ENCODE data around the gene UBE3C.
"Not testable (repeated sequence)": the region's sequence is repeated elsewhere in the genome, so short reads cannot be mapped to it uniquely, and the experiment has no call there.

The UBE3C gene

GRCh38 chr7:157235357-157236333 is 96.9 kb downstream of the UBE3C start:
- DNase-seq (ENCODE audit: low read depth in 2 of 2): peak in 1 of 2 experiments; percentile 23

GRCh38 chr7:157238087-157238486 is 99.4 kb downstream of the UBE3C start:
- no peak for DNase-seq (ENCODE audit: low read depth in 2 of 2)

GRCh38 chr7:157239571-157240270 is 101.0 kb downstream of the UBE3C start:
- no peak for DNase-seq (ENCODE audit: low read depth in 2 of 2)

- DNase-seq (ENCODE audit: low read depth in 2 of 2): no peak
These were observed 102.9 kb downstream of the UBE3C start for GRCh38 chr7:157241631-157242030.

- DNase-seq (ENCODE audit: low read depth in 2 of 2): no peak
These were observed 106.0 kb downstream of the UBE3C start for GRCh38 chr7:157244516-157245294.

GRCh38 chr7:157246052-157246451 is 107.3 kb downstream of the UBE3C start:
- DNase-seq (ENCODE audit: low read depth in 2 of 2): no peak

GRCh38 chr7:157248659-157249058 is 109.9 kb downstream of the UBE3C start:
- DNase-seq (ENCODE audit: low read depth in 2 of 2): no peak

GRCh38 chr7:157250605-157251228 is 112.0 kb downstream of the UBE3C start:
- no peak for DNase-seq (ENCODE audit: low read depth in 2 of 2)

- not testable (repeated sequence) for DNase-seq (ENCODE audit: low read depth in 2 of 2)
These were observed 113.1 kb downstream of the UBE3C start for GRCh38 chr7:157251817-157252216.

GRCh38 chr7:157253850-157254249 is 115.1 kb downstream of the UBE3C start:
- no peak for DNase-seq (ENCODE audit: low read depth in 2 of 2)

- DNase-seq (ENCODE audit: low read depth in 2 of 2): not testable (repeated sequence)
These were observed 116.1 kb downstream of the UBE3C start for GRCh38 chr7:157254781-157255180.

GRCh38 chr7:157255201-157255606 is 116.5 kb downstream of the UBE3C start:
- DNase-seq (ENCODE audit: low read depth in 2 of 2): no peak

GRCh38 chr7:157263156-157263555 is 124.4 kb downstream of the UBE3C start:
- no peak for DNase-seq (ENCODE audit: low read depth in 2 of 2)

GRCh38 chr7:157265051-157265450 is 126.3 kb downstream of the UBE3C start:
- DNase-seq (ENCODE audit: low read depth in 2 of 2): no peak

GRCh38 chr7:157266272-157266671 is 127.5 kb downstream of the UBE3C start:
- DNase-seq (ENCODE audit: low read depth in 2 of 2): no peak

- DNase-seq (ENCODE audit: low read depth in 2 of 2): no peak
These were observed 128.8 kb downstream of the UBE3C start for GRCh38 chr7:157267516-157267915.

- no peak for DNase-seq (ENCODE audit: low read depth in 2 of 2)
These were observed 129.2 kb downstream of the UBE3C start for GRCh38 chr7:157267956-157268355.

- DNase-seq (ENCODE audit: low read depth in 2 of 2): no peak
These were observed 129.8 kb downstream of the UBE3C start for GRCh38 chr7:157268540-157268939.

GRCh38 chr7:157269341-157270059 is 130.8 kb downstream of the UBE3C start:
- DNase-seq (ENCODE audit: low read depth in 2 of 2): no peak

- DNase-seq (ENCODE audit: low read depth in 2 of 2): no peak
These were observed 131.3 kb downstream of the UBE3C start for GRCh38 chr7:157270060-157270444.
